Stimulated activated CD4-positive, alpha-beta T cell treated with anti-CD3 and anti-CD28 coated beads, Interleukin-2, amount 100 ng/mL, for 24 hours (primary cell): ENCODE results near the gene BCDIN3D.

ENCODE experiments used
- DNase-seq, 2 donors: peaks; one replicate each; pipeline ENCODE4 v3.0.0-alpha.2; 2020

The BCDIN3D gene

GRCh38 chr12:49818241-49818895 is 24.5 kb downstream of the BCDIN3D start:
- DNase-seq = no peak

DNA sequence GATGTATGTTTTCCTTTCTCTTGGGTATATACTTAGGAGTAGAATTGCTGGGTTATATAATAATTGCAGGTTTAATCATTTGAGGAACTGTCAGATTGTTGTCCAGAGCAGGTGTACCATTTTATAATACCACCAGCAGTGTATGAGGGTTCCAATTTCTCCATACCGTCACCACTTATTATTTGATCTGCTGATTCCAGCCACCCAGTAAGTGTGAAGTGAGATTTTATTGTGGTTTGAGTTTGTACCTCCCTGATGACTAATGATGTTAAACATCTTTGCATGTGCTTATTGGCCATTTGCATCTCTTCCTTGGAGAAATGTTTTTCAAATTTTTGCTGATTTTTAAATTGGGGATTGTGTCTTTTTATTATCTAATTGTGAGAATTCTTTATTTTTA is 29.8 kb downstream of the BCDIN3D start:
- no peak for DNase-seq

- DNase-seq = no peak
Measured at GRCh38 chr12:49811961-49812401, 30.9 kb downstream of the BCDIN3D start.

DNA sequence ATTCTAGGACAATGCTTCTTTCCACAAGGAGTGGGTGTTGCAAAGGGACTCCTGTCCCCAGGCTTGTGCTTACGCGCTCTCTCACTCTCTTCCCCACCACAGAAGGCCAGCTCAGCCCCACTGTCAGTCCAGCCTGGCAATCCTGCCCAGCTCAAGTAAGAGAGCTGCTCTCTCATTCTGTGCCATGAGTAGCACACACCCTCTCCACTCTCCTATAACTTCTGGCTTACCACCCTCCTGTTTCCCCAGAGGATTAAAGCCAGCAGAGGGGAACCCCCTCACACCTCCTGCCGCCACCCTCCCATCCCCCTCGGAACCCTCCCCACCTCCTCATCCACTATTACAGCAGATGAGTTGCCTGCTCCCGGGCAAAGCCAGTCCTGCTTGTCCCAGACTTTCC is 31.8 kb downstream of the BCDIN3D start:
- no peak for DNase-seq

DNA sequence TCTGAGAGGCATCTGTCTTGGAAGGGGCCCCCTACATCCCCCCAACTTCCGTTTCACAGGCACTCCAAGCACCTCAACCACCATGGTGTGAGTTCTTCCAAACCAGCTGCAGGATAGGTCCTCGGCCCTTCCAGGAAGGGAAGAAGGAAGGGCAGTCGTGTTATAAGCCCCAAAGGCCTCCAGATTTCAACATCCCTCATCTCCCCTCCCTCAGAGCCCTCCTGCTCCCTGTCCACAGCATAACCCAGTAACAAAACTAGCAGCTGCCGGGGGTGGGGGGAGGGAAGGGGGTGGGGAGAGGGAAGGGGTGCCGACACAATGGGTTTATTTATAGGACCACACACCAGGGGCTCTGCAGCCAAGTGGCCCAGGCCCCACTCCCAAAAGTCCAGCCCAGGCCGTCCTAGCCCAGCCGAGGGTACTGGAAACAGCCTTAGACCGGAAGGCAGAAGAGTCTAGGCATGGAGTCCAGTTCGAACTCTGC is 33.0 kb downstream of the BCDIN3D start:
- DNase-seq = no peak

GRCh38 chr12:49809381-49809905 is 33.5 kb downstream of the BCDIN3D start:
- DNase-seq = no peak

DNA sequence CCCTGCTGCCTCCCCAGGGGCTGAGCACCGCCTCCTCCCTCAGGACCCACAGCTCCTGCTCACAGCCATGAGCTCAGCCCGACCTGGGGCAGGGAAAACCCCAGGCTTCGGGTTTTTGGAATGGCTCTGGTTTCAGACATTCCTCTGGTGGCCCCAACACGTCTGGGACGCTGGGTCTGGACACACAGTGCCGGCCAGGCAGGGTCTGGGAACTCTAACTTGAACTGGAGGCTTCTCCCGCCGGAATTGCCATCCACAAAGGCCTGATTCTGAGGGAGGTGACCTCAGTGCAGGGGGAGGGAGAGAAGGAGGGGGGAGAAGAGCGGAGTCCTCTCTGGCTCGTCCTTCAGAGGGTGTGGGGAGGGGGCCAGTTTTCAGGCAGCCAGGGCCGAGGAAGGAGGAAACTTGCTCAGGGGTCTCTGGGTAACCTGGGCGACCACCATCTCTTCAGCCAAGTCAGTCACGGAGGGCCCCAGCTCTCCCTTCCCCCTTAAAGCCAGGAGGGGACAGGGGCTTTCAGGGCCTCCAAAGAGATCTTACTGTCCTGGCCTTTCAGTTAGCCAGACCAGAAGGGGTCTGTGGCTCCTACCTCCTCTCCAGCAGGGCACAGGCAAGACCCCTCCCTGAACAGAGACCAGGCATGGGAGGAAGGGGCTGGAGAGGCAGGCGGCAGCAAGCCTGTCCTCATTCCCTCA is 34.1 kb downstream of the BCDIN3D start:
- DNase-seq = no peak

DNA sequence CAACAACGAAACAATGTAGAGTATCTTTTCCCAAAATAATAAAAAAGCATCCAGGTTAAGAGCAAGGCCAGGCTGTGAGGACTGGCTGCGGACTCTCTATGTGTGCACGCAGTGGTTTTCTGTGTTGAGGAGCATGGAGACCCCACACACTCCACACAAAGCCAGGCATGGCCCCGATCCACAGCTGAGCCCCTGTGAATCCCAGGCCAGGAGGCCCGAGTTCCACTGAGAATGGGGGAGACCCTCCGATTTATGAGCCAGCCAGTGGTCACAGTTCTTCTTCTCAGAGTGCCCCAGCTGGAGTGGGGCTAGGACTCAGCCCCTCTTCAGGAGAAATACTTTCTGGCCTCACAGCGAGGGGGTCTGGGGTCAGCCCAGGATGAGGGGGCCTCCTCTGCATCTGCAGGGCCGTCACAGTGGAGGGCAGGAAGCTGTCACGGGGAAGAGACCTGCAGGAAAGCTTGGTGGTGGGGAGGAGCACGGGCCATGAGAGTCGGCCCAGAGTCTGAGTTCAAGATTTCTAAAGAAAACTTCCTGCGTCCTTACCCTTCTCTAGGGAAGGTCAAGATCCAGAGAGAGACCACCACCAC is 34.8 kb downstream of the BCDIN3D start:
- no peak for DNase-seq

GRCh38 chr12:49806877-49807276 is 36.0 kb downstream of the BCDIN3D start:
- DNase-seq = no peak

DNA sequence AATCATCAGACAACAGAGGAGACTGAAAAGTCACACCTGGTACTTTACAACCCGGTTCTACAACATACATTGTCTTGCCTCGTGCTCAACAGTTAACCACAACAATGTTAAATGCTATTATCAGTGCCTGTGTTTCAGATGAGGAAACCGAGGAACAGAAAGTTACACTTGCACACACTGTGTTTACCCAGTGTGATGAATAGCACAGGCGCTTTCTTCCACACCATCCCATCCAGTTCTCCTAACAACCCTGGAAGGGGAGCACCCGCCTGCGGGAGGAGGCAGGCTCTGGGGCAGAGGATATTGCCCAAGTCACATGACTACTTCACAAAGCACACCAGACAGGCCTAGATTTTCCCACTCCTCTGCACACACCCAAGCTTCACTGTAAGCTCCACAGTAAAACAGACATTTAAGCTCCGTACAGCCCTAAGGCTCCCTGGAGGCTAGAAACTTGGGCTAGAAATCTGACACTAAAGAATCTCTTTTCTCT is 36.5 kb downstream of the BCDIN3D start:
- DNase-seq = no peak

DNA sequence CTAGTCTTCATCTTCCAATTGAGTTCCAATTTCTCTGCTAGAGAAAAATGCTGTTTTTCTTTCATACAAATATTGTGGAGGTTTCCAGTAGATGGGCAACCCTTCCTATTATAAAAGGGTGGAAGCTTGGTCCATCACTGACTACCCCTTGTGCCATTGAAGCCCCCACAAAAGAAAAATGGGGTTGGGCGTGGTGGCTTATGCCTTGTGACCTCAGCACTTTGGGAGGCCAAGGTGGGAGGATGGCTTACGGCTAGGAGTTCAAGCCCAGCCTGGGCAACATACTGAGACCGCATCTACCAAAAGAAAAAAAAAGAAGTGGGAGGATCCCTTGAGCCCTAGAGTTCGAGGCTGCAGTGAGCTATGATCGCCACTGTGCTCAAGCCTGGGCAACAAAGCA is 37.5 kb downstream of the BCDIN3D start:
- DNase-seq = no peak

GRCh38 chr12:49804821-49805220 is 38.1 kb downstream of the BCDIN3D start:
- DNase-seq = no peak

DNA sequence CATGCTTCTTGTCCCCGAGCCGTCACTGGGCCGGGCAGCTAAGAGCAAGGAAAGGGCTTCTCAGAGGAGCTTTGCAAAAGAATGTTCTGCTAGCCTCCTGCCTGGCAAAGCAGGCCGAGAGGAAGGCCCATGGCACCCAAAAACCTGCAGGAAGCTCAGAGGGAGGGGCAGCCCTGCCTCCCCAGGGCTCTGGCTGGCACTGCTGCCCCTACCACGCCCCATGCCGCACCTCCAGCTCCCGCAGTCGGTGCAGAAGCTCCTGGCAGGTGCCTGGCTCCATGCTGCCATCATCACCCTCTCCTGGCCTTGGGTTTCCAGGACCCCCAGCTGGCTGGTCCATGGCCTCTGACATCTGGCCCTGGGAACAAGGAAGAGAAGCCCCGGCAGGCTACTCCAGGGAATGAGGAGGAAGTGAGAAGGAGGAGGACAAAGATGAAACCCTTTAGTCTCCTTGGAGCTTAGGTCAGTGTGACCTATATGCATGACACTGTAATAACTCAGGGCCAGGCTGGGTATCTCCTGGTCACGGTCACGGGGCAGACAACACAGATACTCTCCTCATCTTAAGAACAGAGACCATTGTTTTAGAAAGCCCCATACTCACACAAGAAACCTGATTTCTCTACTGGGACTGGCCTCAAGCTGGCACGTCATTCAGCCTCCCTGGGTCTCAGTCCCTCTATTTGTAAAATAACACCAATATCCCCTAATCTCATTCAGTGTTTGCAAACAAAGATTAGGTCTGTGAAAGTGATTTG is 39.0 kb downstream of the BCDIN3D start:
- DNase-seq = no peak

DNA sequence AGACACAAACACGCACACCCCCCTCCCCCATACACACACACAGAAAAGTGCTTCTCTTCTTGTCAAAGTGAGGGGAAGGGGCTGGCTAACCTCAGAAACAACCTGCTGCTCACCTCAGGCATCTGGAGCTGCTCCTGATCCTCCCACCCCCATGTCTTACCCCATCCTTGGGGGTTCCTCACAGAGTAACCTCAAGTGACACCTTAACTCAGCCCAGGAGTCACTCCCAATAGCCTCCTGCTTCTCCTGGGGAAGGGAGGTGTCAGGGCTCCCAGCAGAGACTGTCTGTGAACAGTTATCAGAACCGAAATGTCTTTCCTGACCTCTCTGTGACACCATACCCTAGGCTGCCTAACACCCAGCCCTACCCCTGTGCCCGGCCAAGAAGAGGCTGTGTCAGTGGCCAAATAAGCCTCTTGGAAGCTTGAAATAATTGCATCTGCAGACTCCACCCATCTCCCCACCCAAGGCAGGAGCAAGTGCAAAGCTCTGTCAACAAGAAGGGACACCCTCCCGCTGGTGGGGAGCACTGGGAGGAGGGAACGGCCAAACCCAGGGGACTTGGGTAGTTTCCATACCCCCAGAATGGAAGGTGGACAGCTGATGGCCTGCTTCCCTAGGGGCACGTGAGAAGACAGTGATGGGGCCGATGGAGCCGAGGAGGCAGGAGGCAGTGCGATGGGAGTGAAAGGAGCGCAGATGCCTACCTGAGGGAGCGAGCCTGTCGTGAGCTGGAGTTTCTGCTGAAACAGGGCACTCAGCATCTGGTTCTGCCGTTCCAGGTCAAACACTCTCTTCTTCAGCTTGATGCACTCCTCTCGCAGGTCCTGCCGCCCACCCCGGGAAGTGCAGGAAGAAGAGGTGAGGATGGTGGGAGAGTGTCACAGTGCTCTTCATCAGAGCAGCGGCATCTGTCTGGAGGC is 41.5 kb downstream of the BCDIN3D start:
- DNase-seq = no peak

GRCh38 chr12:49800421-49801140 is 42.3 kb downstream of the BCDIN3D start:
- no peak for DNase-seq

DNA sequence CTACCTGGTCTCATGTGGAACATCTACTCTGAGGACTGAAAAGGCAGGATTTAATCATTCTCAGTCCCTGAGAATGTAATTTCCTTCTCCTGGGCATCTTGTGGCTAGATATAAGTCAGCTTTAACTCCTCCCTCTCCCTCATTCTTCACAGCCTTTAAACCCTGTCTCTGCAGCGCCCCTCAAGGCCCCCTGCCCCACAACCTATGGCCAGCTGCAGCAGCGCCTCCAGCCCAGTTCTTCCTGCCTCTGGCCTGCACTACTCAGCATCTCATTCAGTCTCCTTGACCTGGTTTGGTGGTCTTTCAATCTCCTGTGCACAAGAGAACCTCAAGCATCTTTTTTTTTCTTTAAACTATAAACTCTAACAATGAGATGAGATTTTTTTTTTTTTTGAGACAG is 44.0 kb downstream of the BCDIN3D start:
- DNase-seq = no peak

DNA sequence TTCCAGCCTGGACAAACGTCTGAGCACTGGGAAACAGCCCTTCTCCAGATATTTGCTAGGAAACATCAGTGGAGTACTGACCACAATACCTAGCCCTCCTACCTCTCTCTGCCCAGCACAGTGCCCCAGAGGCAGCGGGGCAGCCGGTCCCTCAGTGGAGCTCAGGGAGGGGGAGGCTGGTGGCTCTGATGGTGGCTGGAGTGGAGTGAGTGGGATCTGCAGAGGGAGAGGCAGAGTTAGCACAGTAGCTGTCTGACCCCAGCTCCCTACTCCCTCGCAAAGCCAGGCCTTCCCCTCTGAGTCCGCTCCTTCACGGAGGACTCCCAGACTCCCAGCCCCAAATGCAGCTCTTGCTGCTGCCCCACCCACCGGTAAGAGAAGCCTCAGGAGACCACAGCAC is 44.7 kb downstream of the BCDIN3D start:
- no peak for DNase-seq

- DNase-seq = no peak
Measured at GRCh38 chr12:49797449-49797776, 45.5 kb downstream of the BCDIN3D start.

DNA sequence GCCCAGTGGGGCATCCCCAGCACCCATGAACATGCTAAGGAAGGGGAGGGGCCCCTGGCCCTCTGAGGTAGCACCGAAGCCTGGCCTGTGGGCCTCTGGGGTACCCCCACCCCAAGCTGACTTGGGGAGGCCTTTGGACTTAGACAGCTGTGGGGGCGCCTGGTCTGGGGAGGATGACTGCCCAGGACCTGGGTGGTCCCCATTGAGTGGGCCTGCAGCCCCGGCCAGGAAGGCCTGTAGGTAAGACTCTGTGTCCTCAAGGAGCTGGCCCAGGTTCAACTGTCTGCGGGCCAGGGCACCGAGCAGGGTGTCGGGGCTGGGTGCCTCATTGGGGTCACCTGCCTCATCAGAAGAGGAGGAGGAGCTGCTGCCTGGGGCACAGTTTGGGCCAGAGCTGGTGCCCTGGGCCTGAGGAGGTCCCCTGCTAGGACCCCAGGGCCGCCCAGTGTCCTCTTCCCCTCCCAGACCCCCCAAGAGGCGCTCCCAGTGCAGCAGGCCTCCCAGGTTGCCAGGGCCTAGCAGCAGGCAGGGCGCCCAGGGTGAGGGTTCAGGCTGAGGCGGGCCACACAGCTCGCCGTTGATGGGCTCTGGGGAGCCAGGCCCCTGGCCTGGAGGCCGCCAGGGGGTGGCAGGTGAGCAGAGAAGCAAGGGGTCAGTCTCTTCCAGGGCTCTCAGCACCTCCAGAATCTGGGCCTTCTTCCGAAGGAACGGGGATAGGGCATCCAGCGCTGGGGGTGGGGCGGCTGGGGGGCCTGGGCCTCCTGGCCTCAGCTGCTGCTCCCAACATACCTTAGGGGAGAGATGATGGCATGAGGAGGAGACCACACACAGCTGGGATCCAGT is 46.1 kb downstream of the BCDIN3D start:
- no peak for DNase-seq

DNA sequence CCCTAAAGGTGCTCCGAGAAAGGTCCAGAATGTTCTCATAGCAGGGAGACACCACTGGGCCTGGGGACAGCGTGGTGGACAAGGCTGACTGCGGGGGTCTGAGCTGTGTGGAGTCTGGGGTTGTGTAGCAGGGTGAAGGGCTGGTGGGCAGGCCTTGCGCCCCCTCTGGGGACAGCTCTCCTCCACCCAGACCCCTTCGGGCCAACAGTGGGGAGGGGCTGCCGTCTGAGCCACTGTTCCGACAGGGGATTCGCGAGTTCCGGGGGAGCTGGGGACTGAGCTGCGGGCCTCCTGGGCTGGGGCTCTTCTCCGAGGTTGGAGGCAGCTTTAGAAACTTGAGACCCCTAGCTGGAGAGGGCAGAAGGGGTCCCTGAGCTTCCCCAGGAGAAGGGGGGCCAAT is 46.8 kb downstream of the BCDIN3D start:
- no peak for DNase-seq
